Loucy (cell line): ENCODE measurements around the gene UQCRFS1.

Experiments
- CTCF ChIP-seq: fragments of 200-600 bp; sonication (generic); conservative IDR thresholded peaks from 2 replicates; pipeline ENCODE4 v1.5.1; 2014; ENCODE audit warnings: mild to moderate bottlenecking, antibody characterized with exemption, low read length
- EZH2phosphoT487 ChIP-seq: fragments of 200-600 bp; IDR thresholded peaks from 2 replicates; pipeline ENCODE4 v1.6.1; 2018; ENCODE audit warnings: antibody characterized with exemption, mild to moderate bottlenecking, moderate library complexity, borderline replicate concordance

- TF ChIP-seq CTCF (no peak), EZH2phosphoT487 (no peak)
These were observed 40.6 kb downstream of the UQCRFS1 start for GRCh38 chr19:29172302-29172701.
